NCI-H748 (cell line): ENCODE results near the gene PPP1R14C.

Source experiments
- DNase-seq: peaks from one replicate; lab custom pipeline; 2025; ENCODE audit not compliant: unreplicated experiment; lab: John Stamatoyannopoulos, UW

Gene PPP1R14C

GRCh38 chr6:150269130-150269856, 126.4 kb downstream of the PPP1R14C start:
- peak; percentile 16 for DNase-seq

DNA sequence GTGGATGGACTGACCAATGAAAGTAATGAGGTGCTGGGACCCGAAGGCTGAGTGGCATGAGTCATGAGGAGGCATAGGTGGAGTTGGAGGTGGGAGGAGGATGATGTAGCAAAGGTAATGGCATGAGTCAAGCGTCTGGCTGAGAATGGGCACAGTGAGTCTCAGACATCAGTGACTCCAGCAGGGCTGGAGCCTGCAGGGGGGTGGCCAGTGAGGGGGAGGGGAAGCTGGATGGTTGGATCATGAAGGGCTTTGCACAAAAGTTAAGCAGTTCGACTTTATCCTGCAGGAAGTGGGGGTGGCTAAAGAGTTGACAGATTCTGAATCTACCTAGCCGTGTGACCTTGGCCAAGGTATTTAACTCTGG, 127.0 kb downstream of the PPP1R14C start:
- no peak for DNase-seq

DNA sequence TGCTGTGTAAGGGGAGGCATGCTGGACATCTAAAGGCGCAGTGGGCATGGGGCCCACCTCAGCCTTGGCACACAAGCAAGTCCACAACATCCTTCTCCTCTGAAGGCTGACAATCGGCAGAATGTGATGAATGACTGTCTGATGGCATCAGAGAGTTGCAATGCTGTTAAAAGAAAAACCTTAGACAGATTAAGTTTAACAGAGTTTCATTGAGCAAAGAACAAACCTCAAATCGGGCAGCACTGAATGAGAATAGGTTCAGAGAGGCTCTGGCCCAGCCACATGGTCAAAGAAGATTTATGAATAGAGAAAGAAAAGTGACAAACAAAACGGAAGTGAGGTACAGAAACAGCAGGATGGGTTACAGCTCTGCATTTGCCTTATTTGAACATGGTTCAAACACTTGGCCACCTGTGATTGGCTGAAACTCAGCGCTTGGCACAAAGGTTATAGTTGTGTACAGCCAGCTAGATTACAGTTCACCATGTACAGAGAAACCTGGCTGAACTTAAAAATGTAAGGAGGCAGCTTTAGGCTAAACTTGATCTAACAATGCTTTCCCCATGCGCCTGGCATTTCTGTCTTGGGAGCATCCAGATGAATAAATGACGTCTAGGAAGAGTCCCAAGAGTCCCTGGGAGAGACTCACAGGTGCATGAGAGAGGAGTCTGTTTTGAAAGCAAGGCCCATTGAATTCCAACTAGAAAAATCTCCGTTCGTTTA, 127.6 kb downstream of the PPP1R14C start:
- no peak for DNase-seq

- no peak for DNase-seq
Observed at GRCh38 chr6:150271172-150271500, 128.3 kb downstream of the PPP1R14C start.

GRCh38 chr6:150271501-150272263, 128.8 kb downstream of the PPP1R14C start:
- DNase-seq, result no peak

GRCh38 chr6:150272264-150272975, 129.6 kb downstream of the PPP1R14C start:
- DNase-seq, result no peak

GRCh38 chr6:150272976-150273315, 130.1 kb downstream of the PPP1R14C start:
- DNase-seq, result no peak

DNA sequence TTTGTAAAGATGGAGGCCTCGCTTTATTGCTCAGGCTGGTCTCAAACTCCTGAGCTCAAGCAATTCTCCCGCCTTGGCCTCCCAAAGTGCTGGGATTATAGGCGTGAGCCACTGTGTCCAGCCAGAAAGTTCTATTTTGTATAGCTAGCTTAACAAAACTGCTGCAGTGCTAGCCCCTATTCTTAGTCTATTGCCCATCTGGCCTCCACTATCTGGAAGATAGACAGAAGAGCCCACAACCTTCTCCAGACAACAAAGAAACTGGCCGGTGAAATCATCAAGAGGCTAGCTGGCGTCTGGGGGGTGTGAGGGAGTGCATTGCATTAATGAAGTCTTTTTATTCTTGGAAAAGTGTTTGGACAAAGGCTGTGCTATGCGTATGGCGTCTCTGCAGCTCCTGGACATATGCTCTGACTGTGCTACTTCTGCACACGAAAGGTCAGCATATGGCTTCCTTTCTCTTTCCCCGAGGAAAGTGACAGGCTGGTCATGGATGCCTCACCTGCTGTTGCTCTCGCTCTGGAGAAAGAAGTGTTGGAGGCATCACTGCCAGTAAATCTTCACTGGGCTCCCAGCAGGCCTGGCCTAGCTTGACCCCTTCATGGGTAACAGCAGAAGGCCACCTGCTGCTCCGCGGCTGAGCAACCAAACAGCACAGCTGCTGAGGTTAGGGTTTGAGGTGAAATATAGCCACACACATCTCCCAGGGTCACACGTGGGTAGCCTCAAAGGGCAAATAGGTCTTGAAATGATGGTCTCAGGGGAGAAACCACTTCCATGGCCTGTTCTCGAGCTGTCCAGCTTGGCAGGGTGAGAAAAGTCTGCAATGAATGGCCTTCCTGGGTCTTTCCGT, 130.8 kb downstream of the PPP1R14C start:
- DNase-seq, result no peak

GRCh38 chr6:150275489-150275888, 132.6 kb downstream of the PPP1R14C start:
- DNase-seq, result no peak

DNA sequence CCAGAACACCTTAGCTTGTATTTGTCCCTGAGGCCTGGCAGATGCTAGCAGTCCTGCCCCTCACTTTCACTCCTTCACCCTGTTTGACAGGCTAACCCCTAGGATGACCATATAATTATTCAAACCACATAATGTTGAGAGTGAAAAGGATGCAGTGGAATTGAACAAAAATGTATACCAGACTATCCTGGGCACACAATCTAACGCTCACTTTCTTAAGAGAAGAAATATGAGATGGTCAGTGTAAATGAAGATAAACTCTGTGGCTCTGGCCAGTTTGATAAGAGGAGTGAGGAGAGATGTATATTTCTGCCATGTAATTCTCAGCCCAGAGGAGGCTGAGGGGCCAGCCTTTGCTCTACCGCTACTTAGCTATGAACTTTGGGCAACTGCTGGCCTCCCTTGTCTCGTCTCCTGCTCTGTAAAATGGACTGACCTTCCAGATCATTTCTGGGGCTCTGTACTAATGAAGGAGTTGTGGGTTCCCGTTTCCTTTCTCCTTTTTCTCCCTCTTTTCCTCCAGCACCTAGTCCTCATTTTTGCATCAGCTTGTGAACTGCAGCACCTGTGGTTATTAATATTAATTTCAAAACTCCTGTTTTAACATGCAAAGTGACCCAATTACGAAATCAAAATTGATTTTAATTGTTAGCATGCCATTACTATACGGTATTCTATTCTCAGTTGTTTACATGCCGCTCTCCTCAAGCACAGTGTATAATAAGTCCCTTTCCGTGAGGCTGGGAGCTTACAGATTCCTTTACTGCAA, 133.5 kb downstream of the PPP1R14C start:
- no peak for DNase-seq

DNA sequence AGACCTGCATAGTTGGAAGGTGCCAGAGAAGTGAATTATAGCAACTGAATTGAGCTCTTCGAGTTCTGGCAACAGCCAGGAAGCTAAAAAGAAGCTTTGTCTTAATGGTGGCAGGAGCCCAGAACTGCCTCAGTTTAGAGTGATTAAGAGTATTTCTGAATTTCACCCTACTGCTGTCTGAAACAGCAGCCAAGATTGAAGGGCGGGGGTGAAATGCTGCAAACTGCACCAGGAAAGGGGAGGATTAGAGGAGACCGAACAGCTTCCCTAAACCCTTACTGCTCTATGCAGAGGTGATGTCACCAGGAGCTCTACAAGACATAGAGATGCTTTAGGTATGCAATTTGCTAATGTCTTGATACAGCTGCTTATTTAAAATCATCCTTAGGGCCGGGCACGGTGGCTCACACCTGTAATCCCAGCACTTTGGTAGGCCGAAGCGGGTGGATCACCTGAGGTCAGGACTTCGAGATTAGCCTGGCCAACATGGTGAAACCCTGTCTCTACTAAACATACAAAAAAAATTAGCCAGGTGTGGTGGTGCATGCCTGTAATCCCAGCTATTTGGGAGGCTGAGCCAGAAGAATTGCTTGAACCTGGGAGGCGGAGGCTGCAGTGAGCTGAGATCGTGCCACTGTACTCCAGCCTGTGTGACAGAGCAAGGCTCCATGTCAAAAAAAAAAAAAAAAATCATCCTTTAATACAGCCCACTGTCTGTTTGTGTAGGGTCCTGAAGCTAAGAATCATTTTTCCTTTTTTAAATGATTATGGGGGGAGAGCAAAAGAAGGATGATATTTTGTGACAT, 134.3 kb downstream of the PPP1R14C start:
- DNase-seq, result no peak

GRCh38 chr6:150279533-150279932, 136.7 kb downstream of the PPP1R14C start:
- no peak for DNase-seq

GRCh38 chr6:150280703-150281102, 137.9 kb downstream of the PPP1R14C start:
- DNase-seq, result no peak

DNA sequence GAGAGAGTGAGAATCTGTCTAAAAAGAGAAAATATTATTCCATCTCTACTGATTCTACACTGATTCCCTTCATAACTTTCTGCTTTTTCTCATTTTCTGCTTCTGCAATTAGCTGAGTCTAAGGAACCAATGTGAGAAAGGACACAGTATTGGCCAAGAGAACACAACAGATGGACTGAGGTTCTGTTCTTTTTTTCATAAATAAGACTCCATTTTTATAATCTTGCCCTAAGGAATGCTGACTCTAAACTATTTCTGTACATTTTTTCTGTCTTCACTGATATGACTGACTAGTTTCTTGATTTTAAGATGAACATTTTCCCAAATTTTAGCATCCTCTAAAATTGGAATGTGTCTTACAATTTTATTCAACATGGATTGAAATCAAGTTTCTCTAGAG, 138.9 kb downstream of the PPP1R14C start:
- DNase-seq, result no peak

DNA sequence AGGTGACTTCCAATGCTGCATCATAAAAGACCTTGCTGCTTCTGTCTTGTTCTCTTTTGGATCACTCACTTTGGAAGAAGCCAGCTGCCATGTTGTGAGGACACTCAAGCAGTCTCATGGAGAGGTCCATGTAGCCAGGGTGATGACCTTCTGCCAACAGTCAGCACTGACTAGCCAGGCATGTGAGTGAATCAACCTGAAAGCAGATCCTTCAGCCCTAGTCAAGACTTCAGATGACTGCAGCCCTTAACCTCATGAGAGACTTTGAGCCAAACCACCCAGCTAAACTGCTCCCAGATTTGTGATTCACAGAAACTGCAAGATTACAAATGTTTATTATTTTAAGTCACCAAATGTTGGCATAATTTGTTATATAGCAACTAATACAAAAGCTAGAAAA, 140.0 kb downstream of the PPP1R14C start:
- DNase-seq, result no peak

- no peak for DNase-seq
Observed at GRCh38 chr6:150286460-150286859, 143.6 kb downstream of the PPP1R14C start.

DNA sequence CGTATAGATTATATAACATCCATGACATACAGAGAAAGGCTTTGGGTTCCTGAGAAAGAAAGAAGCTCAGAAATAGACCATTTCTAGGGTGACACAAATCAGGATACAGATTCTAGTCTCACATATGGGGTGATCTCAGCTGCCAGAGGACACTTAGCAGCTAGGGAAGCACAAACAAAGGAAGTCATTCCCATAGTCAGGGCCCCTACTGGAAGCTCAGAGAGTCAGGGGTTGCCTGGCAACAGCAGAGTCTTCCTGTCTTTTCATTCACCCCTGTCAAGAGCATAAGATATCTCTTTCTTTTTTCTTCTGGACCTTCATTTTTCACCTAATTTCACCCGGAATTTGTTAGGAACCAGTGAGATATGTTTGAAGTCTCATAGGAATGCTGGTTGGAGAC, 144.1 kb downstream of the PPP1R14C start:
- DNase-seq, result peak; percentile 48

- DNase-seq, result no peak
Observed at GRCh38 chr6:150288456-150288855, 145.6 kb downstream of the PPP1R14C start.

- DNase-seq, result no peak
Observed at GRCh38 chr6:150289454-150290071, 146.7 kb downstream of the PPP1R14C start.
